Mucosa of stomach (tissue), 1 donor: Measurements from ENCODE around the gene UBE2C.

Experiments used
- H3K27me3 ChIP-seq: one replicate; pipeline ENCODE4 v1.7.0; 2013; ENCODE audit warnings: mild to moderate bottlenecking, low read length; ENCODE audit not compliant: control insufficient read depth, insufficient read depth
- H3K36me3 ChIP-seq: one replicate; pipeline ENCODE4 v1.7.0; 2013; ENCODE audit warnings: low read length; ENCODE audit not compliant: control insufficient read depth, insufficient read depth
- H3K4me1 ChIP-seq: one replicate; pipeline ENCODE4 v1.7.0; 2013; ENCODE audit warnings: mild to moderate bottlenecking, low read length; ENCODE audit not compliant: control insufficient read depth, insufficient read depth
- H3K4me3 ChIP-seq: one replicate; pipeline ENCODE4 v1.7.0; 2013; ENCODE audit warnings: low read length
- H3K9ac ChIP-seq: one replicate; pipeline ENCODE4 v1.7.0; 2013; ENCODE audit warnings: mild to moderate bottlenecking, low read length, moderate library complexity
- H3K9me3 ChIP-seq: one replicate; pipeline ENCODE4 v1.7.0; 2013; ENCODE audit warnings: mild to moderate bottlenecking, low read length, moderate library complexity; ENCODE audit not compliant: control insufficient read depth
- donor health status: Pancreatic carcinoma.

Gene UBE2C

DNA sequence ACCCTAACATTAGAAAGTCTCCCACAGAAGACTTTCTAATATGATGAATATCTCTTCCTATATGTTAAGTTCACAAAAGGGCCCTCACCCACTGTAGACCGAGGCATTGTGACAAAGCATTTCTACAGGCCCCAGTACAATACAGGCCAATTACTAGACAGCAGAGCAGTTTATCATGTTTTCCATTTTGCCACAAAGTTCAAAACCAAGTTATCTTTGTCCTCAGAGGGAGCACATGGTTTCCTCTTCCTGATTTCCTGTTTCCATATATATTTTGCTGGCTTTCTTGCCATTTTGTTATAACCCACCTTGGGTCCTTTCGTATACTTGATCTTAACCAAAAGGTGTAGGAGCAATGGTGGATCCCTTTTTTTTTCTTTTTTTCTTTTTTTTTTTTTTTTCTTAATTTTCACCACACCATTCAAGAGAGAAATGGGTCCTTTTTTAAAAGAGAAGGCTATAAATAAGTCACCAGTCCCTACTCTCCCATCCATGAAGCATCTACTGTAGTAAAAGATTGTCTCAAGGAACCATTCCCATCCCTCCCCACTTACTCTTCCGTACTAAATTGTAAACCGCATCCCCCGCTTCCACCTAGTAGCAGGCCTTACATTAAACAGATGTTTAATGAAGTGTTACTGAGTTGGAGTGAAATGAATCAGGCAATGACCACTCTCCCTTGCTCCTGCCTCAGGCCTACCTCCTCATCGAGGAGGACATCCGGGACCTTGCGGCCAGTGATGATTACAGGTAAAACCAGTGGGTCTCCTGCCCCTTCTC, 2.1 kb upstream of the UBE2C start:
- Histone ChIP-seq H3K4me1 (peaks cover 7% of the 10 kb centered on the region), H3K36me3 (peaks cover 6% of the 10 kb centered on the region), H3K9me3 (no peaks in the 10 kb centered on the region), H3K9ac (no peak overlapping the region), H3K27me3 (no peaks in the 10 kb centered on the region), H3K4me3 (no peak overlapping the region)

DNA sequence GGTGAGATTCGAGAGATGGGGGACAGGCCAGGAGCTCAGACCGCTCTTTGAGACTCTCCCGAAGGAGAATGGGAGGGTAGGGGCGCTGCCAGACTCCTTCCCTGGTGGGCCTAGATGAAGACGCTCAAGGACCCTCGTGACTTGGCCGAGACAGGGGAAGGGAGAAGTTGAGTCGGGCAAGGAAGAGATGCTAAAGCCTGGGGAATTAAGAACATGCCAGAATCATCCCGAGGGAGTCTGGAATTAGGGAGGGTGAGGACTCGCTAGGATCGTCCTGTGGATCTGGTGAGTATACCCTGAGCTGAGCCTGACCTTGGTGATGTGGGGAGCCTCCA, 529 bp downstream of the UBE2C start:
- peak overlapping the region; percentile 50 for H3K9ac ChIP-seq
- peak overlapping the region; percentile 27 for H3K4me3 ChIP-seq
- H3K27me3 ChIP-seq, result no peaks in the 10 kb centered on the region
- H3K4me1 ChIP-seq, result peaks cover 7% of the 10 kb centered on the region
- H3K36me3 ChIP-seq, result peaks cover 6% of the 10 kb centered on the region
- H3K9me3 ChIP-seq, result no peaks in the 10 kb centered on the region

DNA sequence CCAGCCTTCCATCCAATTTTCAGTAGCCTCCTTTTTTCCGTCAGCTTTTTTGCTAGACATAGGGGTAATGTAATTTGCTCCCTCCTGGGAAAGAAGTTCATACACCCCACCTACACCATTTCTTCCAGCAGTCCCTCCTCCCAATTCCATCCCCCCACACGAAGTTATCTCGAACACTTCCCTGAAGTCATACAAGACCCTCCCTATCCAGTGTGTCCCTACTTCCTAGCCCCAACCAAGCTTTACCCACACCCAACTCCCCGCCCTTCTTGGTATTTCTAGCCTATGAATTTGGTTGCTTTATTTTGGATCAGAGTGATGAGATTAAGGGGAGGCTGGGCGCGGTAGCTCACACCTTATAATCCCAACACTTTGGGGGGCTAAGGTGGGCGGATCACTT, 1.0 kb downstream of the UBE2C start:
- Histone ChIP-seq H3K9me3 (no peaks in the 10 kb centered on the region), H3K4me1 (peaks cover 7% of the 10 kb centered on the region), H3K4me3 (no peak overlapping the region), H3K9ac (no peak overlapping the region), H3K36me3 (peaks cover 6% of the 10 kb centered on the region), H3K27me3 (no peaks in the 10 kb centered on the region)

DNA sequence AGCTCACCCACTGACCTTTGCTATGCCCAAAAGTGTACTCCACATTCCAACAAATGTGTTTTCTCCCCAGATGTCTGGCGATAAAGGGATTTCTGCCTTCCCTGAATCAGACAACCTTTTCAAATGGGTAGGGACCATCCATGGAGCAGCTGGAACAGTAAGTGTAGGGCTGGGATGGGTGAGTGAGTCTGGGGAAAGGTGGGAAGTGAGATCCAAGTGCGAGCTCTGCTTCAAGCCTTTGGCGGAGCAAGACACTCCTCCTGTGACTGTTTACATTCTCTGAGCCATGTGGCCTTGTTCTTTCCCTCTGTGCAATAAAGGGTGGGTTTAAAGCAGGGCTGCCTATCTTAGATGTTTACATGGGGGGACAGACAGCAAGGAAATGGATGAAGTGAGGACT, 1.9 kb downstream of the UBE2C start:
- no peak overlapping the region for H3K9ac ChIP-seq
- H3K4me3 ChIP-seq, result no peak overlapping the region
- H3K9me3 ChIP-seq, result no peaks in the 10 kb centered on the region

DNA sequence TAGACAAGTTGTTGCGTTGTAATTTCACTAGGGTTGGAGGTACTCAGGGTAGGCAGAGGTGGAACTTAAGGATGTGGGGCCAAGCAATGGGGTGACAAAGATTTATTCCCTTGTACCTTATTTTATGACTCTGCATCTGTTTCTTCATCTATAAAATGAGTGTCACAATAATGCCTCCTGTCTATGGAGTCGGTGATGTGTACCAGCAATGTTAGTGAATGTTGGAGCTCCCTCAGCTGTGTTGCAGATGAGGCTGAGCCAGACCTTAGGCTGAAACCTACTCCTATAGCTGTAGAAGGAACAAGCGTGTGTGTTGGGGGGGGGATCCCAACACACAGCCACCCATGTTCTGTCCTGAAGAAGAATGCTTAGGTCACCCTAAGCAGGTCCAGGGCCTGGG, 4.5 kb downstream of the UBE2C start:
- Histone ChIP-seq H3K27me3 (no peaks in the 10 kb centered on the region), H3K9me3 (no peaks in the 10 kb centered on the region), H3K36me3 (no peaks in the 10 kb centered on the region), H3K4me3 (no peak overlapping the region), H3K9ac (no peak overlapping the region), H3K4me1 (peaks cover 7% of the 10 kb centered on the region)

More for the DNA sequence above, 1.9 kb downstream of the UBE2C start:
- H3K27me3 ChIP-seq, result no peaks in the 10 kb centered on the region
- H3K4me1 ChIP-seq, result peaks cover 7% of the 10 kb centered on the region
- peaks cover under 1% of the 10 kb centered on the region for H3K36me3 ChIP-seq

DNA sequence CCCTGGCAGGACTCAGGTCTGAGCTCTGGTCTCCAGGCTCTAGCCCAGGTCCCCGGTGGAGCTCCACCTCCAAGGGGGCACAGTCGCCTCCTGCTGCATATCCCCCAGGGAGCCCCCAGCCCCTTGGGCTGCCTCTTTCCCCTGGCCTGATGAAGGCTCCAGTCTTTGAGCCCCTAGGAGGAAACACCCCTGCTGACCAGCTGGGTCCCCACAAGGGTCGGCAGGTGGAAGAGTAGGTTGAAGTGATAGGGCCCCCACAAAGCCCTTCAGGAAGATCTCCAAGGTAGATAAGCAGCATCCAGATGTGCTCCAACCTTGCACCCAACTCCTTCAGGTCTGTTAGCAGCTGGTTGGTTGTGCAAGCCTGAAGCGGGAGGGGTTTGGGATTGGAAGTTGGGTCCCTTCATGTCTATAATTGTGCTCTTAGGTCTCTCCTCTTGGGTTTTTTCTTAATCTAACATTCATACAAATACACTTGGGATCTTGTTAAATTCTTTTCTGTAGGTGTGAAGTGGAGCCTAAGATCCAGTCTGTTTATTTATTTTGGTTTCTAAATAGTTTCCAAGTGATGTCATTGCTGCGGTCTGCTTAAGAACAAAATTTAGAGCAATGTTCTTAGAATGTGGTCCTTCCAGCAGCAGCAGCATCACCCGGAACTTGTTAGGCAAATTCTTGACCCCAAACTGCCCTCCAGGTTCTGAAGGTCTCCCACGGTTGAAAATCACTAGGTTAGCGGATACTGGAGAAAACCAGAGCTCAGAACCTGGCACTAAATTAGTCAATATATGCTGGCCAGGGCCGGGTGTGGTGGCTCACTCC, 5.1 kb downstream of the UBE2C start:
- Histone ChIP-seq H3K36me3 (no peaks in the 10 kb centered on the region), H3K4me3 (no peak overlapping the region), H3K9me3 (no peaks in the 10 kb centered on the region), H3K27me3 (peaks cover 3% of the 10 kb centered on the region), H3K9ac (no peak overlapping the region), H3K4me1 (peaks cover 11% of the 10 kb centered on the region)

DNA sequence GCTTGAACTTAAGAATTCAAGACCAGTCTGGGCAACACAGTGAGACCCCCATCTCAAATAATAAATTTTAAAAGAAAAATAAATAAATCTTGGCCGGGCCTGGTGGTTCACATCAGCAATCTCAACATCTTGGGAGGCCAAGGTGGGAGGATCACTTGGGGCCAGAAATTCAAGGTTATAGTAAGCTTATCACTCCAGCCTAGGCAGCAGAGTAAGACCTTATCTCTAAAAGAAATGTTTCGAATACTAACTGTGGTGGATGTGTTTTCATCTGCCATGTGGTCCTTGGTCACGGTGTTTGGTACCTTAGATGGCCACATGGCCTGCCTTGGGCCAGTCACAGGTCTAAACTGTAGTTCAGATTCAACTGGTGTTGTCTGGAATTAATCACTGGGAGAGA, 5.8 kb downstream of the UBE2C start:
- Histone ChIP-seq H3K36me3 (no peaks in the 10 kb centered on the region), H3K9ac (no peak overlapping the region), H3K4me1 (peaks cover 11% of the 10 kb centered on the region), H3K4me3 (no peak overlapping the region), H3K27me3 (peaks cover 9% of the 10 kb centered on the region), H3K9me3 (no peaks in the 10 kb centered on the region)

DNA sequence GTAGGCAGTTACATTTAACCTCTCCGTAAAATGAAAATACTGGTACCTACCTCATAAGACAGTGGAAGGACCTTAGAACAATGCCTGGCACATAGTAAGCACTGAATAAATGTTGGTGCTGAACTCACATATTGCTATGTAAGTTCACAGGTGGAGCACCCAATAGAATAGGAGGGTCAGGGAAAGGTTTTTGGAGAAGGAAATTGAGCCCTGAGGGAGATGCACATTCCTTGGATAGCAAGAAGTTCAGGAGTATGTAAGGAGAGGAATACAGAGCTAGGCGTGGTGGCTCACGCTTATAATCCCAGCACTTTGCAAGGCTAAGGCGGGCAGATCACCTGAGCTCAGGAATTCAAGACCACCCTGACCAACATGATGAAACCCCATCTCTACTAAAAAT, 7.0 kb downstream of the UBE2C start:
- peaks cover 21% of the 10 kb centered on the region for H3K27me3 ChIP-seq
- H3K4me3 ChIP-seq, result no peak overlapping the region
- H3K9ac ChIP-seq, result no peak overlapping the region
- peaks cover 22% of the 10 kb centered on the region for H3K4me1 ChIP-seq
- no peaks in the 10 kb centered on the region for H3K9me3 ChIP-seq
- H3K36me3 ChIP-seq, result no peaks in the 10 kb centered on the region

DNA sequence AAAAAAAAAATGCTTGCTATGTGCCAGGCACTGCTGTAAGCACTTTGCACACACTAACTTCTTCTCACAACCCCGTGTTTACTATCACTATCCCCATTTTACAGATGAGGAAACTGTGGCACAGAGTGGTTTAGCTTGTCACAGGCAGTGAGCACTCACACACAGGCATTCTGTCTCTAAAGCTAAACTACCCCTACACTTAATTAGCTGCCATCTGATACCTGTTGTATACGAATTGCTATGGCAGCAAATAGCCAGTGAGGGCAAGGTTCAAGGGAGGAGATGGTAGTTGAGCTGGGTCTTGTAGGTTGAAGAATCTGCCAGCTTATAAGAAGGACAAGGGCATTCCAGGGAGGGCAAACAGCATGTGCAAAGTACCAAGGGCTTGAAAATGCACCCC, 9.5 kb downstream of the UBE2C start:
- Histone ChIP-seq H3K9me3 (no peaks in the 10 kb centered on the region), H3K9ac (no peak overlapping the region), H3K36me3 (no peaks in the 10 kb centered on the region), H3K4me3 (no peak overlapping the region), H3K27me3 (peaks cover 21% of the 10 kb centered on the region), H3K4me1 (peaks cover 22% of the 10 kb centered on the region)

DNA sequence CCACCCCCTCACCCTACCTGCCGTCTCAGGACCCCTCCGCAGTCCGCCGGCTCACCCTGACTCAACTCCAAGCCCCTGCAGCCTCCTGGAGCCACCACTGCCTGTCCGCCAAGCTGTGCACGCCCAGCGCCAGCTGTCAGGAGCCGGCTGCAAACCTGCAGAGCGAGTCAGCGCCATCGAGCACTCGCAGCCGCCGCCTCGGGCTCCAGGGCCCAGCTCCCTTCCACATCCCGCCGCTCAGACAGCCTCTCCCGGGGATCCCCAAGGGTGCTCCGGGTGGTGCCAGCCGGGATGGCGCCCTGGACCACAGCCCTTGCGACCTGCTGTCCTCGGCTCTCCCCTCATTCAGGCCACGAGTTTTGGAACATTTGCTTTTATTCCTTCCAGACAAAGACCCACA, 10.4 kb downstream of the UBE2C start:
- H3K27me3 ChIP-seq, result peaks cover 21% of the 10 kb centered on the region
- no peaks in the 10 kb centered on the region for H3K9me3 ChIP-seq
- no peak overlapping the region for H3K4me3 ChIP-seq
- H3K4me1 ChIP-seq, result peaks cover 22% of the 10 kb centered on the region
- no peak overlapping the region for H3K9ac ChIP-seq
- no peaks in the 10 kb centered on the region for H3K36me3 ChIP-seq

DNA sequence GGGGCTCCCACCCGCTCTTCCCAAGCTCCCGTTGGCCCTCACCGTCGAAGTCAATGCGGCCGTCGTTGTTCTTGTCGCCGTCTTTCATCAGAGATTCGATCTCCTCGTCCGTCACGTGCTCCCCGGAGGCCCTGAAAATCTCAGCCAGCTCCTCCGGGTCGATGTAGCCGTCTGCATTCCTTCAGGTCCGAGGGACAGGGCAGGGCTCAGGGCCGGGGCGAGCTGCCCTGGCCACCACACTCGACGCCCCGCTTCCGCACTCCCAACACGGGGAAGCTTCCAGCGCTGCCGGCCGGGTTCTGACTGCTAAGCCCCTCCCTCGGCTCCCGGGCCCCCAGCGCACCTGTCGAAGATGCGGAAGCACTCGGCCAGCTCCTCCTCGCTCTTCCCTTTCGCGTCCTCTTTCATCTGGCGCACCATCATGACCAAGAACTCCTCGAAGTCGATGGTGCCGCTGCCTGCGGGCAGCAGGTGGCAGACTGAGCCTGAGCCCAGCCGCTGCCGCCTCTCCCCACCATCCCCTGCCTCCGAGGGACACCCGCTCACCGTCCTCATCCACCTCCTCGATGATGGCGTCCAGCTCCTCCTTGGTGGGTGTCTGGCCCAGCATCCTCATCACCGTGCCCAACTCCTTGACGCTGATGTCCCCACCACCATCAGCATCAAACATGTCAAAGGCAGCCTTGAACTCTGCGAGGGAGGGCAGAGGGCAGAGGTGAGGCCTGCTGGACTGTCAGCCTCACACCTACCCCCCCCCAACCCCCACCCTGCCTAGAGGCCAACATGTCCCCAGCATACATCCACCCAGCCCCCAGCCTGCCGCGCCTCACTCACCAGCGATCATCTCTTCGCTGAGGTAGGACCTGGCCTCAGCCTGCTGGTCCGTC, 11.7 kb downstream of the UBE2C start:
- Histone ChIP-seq H3K9ac (no peak overlapping the region), H3K4me3 (no peak overlapping the region), H3K27me3 (peaks cover 21% of the 10 kb centered on the region)

More for the DNA sequence above, 11.7 kb downstream of the UBE2C start:
- Histone ChIP-seq H3K36me3 (no peaks in the 10 kb centered on the region), H3K4me1 (peaks cover 22% of the 10 kb centered on the region), H3K9me3 (no peaks in the 10 kb centered on the region)
